NCI-H446 (cell line): Measurements from ENCODE around the gene MRPL21.
"Not testable (repeated sequence)": the region's sequence is repeated elsewhere in the genome, so short reads cannot be mapped to it uniquely, and the experiment has no call there.

Source experiments
- DNase-seq, 2 experiments: peaks; one replicate each; lab custom pipeline; 2025; lab: John Stamatoyannopoulos, UW

MRPL21 gene

DNA sequence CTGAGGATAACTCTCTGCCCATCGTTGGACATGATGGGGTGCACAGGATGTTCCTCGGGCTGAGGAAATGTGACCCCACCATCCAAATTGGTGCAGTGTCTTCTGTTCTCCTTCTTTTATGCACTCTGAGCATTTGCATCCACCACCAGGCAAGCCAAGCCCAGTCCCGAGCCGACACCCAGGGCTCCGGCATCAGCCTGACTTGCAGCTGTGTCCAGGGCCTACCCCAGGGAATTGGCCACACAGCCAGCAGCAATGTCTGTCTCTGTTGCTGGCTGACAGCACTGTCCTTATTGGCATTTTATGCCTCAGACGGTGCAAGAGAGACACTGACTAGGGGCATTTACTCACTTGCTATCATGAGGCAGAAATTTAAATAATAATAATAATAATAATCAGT lies 36.6 kb downstream of the MRPL21 start:
- DNase-seq: no peak

DNA sequence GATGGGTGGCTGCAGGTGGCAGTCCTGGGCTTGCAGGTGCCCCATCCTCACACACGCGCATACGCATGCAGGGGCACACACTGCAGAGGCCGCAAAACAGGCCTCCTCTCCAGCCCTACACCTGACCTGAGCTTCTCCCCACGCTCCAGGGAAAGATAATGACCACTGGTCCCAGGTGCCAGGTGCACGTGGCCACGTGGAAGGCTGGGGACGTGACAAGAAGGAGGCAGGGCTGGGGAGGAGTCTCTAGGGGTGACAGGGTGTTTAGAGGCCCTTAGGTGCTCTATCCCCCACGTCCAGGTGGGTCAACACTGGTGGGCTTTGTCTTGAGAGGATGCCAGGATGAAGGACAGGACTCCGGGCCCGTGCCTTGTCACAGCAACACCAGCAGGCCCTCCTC lies 38.4 kb downstream of the MRPL21 start:
- DNase-seq: no peak

DNA sequence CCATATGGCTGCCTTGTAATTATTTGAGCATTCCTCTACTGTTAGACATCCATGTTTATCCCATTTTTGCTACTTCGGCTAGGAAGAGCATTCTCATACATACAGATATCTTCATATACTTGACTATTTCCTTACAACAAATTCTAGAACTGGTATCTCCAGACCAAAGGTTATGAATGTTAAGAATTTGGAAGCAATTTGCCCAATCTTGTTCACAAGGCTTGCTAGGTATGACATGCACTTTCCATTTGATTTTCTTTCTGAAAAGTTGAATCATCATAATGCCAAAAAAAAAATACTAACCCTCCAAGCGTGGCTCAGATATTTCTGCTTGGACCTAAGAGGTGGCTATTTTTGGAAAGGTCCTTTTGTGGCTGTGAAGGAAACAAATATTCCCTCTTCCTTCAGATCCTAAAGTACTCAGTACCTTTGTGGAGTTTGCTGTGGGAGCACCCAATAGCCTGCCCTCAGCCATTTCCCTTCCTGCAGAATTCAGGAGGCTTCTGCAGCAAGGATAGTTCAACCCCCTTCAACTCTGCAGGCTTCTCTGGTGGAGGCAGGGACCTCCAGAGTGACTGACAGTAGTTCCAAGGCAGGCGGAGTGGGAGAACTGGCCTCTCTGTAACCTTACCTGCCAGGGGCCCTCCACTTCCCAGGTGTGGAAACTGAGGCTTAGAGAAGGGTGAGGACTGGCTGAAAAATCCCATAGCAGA lies 39.9 kb downstream of the MRPL21 start:
- no peak for DNase-seq

DNA sequence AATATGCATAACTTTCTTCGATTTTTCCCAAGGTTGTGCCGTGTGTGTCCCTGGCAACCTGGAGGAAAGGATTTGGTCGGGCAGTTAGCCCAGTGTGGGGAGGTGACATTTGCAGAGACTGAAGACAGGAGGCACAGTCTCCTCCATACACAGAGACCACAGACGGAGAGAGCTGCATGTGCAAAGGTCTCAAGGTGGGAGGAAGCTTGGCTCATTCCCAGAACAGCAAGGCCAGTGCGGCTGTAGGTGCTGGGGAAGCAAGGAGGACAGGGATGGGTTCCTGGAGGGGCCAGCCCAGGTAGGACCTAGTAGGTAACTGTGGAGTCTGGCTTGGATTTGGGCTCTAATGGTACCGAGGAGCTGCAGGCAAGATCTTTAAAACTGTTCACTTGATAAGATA lies 41.2 kb downstream of the MRPL21 start:
- no peak for DNase-seq

DNA sequence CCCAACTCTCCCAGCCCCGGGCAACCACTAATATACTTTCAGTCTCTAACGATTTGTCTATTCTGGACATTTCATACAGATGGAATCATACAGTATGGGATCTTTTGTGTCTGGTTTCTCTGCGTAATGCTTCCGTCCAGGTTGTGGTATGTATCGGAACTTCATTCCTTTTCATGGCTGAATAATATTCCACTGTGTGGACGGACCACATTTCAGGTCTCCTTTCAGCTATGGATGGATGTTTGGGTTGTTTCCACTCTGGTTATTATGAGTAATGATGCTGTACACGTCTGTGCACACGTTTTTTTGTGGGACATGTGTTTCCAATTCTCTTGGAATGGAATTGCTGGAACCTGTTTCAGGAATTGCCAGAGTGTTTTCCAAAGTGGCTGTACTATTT lies 44.5 kb downstream of the MRPL21 start:
- no peak for DNase-seq

DNA sequence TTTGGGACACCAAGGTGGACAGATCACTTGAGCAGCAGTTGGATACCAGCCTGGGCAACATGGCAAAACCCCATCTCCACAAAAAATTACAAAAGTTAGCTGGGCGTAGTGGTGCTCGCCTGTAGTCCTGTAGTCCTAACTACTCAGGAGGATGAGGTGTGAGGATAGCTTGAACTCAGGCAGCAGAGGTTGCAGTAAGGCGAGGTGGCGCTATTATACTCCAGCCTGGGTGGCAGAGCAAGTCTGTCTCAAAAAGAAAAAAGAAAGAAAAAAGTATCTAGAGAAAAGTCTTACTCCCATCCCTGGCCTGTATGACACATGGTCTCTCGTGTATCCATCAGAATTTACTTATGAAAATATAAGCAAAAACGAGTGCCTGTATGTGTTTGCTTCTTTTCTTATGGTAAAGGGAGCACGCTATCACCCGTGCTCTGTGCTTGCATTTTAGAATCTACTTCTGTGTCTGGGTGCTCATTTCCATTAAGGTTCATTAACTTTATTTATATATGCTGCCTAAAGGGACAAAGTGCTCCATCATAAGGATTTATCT lies 46.5 kb downstream of the MRPL21 start:
- DNase-seq: no peak

DNA sequence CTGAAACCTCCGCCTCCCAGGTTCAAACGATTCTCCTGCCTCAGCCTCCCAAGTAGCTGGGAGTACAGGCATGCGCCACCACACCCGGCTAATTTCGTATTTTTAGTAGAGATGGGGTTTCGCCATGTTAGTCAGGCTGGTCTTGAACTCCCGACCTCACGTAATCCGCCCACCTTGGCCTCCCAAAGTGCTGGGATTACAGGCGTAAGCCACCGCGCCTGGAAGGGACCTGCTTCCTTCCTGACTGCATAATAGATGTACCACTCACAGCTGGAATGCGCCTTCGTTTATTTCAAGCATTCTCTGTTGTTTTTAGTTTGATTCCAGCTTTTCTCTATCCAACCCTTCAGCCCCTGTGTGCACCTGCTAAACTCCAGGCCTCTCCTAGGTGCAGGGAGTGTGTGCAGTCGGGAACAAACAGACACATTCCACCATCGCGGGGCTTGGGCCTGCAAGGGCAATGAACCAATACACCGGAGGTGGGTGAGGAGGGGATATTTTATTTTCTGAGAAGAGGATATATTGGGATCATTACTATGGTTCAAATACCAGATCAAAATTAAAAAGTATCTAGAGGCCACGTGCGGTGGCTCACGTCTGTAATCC lies 47.1 kb downstream of the MRPL21 start:
- not testable (repeated sequence) for DNase-seq

DNA sequence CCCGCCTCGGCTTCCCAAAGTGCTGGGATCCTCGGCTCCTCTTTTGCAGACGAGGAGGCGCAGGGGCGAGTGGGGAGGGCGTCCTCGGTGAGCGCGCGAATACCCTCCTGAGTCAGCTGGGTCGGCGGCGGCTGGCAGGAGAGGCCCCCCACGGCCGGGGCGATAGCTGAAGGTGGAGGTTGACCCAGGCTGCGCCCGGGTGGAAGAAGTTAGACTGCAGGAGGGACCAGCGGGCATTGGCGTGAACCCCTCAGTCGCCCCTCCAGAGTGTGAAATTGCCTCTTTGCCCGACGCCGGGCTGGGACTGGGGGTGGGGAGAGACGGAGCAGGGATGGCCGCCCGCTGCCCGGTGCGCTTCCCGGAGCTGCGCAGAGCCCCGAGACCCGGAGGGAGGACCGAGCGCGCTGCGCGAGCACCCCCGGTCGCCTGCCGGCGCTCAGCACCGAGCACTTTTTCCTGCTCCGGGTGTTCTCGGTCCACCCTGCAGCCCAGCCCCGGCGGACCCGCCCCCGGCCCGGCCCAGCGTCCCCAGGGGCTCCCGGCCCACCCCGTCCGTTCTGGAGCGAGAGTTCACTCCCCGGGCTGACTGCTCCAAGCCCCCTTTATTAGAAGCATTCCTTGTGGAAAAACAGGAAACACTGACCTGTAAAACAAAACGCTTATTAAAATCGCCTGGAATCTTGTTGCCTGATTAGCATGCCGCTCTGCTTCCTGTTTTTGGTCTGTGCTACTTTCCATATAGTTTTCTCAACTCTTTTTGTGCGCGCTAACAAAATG lies 48.2 kb downstream of the MRPL21 start:
- DNase-seq: no peak

DNA sequence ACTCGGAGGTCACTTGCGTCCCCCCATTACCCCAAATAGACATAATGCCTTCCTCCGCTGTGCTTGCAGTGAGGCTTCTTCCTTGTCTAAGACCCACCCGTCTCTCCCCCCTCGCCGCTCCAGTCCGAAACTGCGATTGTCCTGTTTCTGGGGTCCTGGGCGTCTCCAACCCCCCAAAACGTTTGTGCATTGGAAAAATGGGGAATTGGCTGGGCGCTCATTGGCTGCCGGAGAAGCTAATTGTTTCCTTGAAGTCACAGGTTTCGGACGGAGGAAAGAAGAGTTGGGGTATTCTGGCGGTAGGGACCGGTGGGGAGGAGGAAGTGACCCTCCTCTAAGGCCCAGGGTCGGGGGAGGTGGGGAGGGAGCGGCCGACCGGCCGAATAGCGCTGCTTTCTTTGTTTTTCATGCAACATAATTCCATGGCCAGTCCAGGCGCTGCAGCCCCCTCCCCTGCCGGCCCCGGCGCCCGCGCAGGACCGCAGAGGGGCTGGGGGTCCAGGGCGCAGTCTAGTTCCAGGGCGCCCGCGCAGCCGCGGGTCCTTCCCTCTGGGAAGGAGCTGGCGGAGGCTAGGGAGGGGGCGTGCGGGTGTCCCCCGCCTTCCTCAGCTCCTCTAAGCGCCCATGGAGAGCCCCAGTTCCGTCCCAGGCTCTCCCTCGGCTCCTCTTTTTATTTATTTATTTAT lies 49.2 kb downstream of the MRPL21 start:
- DNase-seq: no peak

DNA sequence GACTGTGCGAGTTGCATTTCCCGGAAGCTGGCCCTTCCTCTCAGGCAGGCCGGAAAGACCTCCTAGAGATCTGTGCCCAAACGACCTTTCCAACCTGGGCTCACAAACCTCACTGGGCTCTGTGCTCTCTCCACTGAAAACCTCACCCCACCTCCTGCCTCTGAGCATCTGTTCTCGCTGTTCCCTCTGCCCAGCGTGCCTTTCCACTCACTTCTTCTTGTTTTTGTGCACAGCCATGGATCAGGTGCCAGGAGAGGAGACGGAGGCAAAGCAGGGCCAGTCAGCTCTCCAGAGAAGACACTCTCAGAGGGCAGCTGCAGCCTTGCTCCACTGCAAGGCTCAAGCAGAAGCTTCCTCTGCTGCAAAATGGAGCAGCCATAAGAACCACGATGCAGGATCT lies 51.0 kb downstream of the MRPL21 start:
- DNase-seq: no peak

DNA sequence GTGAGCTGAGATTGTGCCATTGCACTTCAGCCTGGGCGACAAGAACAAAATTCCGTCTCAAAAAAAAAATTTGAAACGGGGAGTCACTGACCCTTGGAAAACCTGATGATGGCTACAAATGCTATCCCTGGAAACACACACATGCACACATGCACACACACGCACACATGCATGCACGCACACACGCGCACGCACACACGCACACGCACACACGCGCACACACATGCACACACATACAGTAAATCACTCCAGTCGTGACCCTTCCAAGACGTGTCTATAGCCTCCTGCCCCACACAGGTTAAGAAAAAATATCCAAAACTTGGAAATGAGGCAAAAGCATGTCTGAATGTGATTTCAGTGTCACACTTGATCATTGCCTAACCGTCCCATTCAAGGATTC lies 55.2 kb downstream of the MRPL21 start:
- DNase-seq: no peak

DNA sequence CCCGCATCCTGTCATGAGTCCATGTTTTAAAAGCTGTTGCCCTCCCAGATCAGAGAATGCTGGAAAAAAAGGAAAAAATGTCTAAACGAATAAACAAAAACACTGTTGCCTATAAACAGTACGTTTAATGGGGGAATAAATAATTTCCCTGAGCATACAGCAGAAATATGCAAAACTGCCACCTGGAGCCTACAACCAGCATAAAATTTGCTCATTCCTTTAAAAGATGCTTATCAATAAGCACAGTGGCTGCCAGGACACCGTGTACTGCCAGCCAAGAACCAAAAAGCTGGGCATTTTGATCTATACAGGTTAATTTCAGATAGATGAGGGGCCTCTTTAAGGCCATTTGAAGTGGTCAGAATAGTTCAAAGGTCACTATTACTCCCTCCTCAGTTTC lies 56.2 kb downstream of the MRPL21 start:
- DNase-seq: no peak

DNA sequence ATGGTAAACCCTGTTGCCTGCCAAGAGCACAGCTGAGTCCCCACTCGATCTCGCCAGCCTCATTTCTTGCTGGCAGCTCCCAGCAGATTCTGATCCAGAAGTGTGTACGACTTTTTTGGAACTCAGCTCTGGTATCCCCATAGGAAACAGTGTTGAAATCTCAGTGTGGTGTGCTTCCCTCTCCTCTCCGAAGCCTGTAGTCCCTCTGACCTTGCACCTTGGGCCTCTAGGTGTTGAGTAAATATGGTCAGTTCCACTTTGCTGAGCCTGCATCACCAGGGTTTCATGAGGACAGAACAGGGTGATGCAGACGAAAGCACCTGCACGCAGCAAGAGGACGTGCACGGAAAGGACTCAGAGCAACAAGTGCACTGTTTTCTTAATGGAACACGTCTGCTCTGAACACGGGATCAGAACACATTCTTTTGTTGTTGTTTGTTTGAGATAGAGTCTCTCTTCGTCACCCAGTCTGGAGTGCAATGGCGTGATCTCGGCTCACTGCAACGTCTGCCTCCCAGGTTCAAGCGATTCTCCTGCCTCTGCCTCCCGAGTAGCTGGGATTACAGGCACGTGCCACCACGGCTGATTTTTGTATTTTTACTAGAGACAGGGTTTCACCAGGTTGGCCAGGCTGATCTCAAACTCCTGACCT lies 58.2 kb downstream of the MRPL21 start:
- DNase-seq: peak in 1 of 2 experiments; percentile 16

DNA sequence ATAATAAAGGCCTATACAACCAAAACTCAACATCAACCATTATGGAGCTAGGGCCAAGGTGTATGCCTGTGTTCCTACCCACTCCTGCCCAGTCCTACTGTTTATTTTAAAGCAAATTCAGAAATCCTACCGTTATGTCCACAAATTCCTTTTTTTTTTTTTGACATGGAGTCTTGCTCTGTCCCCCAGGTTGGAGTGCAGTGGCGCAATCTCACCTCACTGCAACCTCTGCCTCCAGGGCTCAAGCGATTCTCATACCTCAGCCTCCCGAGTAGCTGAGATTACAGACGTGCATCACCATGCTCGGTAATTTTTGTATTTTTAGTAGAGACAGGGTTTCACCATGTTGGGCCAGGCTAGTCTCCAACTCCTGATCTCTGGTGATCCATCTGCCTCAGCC lies 58.8 kb downstream of the MRPL21 start:
- DNase-seq: no peak

DNA sequence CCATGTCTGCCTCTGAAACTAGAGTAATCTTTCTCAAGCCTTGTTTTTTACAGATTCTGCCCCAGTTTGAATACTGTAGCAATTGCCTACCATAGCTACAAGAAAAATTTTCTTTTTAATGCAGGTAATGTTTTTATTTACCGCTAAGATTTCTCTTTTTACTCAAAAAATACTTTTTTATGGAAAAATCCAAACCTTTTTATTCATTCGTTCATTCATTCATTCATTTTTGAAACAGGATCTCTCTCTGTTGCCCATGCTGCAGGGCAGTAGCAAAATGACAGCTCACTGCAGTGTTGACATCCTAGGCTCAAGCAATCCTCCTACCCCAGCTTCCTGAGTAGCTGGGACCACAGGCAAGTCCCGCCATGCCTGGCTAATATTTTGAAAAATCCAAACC lies 59.3 kb downstream of the MRPL21 start:
- DNase-seq: no peak

DNA sequence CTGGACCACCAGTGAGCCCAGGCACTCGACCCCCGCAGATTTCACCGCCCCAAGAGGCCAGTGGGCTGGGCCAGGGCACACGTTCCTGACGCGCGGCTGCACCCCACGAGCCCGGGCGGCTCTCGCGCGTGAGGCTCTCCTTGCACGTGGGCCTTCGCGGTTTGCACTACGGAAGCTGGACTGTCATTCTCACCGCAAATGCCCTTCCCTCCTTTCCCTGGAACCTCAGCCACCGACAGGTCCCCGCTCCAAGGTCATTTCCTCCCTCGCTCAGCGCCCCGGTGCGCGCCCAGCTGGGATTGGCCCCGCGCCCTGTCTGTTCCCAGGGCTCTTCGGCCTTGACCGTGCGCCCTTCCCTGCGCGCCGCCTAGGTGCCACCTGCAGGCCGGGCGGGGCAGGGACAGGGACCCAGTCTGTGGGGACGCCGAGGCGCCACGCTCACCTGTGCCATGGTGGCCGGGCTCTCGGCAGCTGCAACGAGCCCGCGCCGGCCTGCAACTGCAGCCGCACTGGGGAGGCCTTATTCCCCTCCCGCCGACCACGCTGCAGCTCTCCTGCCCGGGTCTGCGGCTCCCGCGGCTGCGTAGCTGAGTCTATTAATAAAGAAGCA lies 59.8 kb downstream of the MRPL21 start:
- DNase-seq: no peak

DNA sequence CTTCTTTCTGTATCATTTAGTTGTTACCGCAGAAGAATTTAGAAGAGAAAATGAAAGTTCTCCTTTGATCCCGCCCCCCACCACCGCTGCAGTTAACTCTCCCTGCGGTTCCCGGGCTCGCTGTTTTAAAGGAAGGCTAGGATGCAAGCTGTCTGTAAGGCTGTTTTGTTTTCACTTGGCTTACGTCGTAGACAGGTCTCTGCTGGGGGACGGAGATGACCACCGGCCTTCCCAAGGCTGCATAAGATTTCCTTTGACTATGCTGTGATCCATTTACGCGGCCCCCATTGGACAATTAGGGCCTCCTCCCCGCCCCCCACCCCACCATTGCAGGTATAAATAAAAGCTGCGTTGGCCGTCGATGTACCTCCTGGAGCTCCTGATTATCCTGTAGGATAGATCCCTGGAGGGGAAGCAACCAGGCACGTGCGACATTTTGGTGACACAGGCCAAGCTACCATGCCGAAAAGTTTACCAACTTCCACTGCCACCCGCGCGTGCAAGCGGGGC lies 60.5 kb downstream of the MRPL21 start:
- no peak for DNase-seq

DNA sequence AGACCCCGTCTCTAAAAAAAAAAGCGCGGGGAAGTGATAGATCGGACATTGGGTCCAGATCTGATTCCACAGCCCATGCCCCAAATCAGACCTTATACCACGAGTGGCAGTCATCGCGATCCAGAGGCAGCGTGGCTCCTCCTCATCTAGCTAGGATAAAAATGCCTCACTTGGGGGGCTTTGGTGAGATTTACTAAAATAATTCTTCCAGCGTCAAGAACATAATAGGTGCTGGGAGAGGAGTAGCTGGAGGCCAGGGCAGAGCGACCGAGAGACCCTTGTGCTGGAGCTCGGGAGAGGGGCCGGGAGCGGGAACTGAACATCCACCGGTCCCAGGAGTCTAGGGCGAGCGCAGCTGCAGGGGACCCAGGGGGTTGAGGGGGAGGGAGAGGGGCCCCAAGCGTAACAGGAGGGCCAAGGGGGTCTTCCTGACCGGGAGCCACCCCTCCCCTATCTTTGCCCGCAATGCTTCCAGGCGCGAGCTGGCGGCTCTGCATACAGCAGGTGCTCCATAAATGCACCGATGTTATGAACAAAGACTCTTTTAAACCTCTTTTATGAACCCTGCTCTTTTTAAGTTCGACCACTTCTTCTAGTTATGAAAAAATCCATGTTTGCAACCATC lies 61.1 kb downstream of the MRPL21 start:
- DNase-seq: no peak

DNA sequence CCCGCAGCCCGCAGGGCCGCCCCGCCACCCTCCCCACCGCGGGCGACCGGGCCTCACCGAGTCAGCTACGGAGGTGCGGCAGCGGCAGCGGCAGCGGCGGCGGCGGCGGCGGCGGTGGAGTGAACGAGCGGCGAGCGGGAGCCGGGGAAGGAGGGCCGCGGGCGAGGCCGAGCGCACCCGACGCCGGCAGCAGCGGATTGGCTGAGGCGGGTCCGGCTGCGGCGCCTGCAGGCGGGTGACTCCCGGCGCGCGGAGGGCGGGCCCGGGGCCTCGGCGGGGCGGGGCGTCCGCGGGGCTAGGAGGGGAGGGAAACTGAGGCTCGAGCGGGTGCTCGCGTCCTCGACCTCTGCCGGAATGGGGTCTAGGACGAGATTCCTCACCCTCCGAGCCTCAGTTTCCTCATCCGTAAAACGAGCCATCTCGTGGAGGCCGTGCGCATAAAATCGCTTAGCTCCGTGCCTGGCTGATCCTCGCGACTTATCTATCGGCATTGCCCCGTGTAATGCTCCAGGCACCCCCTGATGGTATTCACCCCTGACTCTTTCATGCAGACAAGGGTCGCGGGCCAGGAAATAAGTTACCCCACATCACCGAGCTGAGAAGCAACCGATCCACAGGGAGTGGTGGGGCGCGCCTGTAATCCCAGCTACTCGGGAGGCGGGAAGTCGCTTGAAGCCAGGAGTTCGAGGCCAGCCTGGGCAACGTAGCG lies 61.8 kb downstream of the MRPL21 start, which contains the start of gene CPT1A:
TSS of gene CPT1A (minus strand) at position 199 of the 709 bp plus-strand sequence. CDS start 26,442 bp downstream, outside the sequence.
- peak; percentile 5 to 22 for DNase-seq
